ENCODE results near the gene NOP53. TPM values are rescaled to one million over a fixed set of nuclear protein-coding genes. Genes with fewer than 3 reads are reported as not detected.
A peak's percentile ranks its signal among the peaks of the same experiment; 100 is the strongest.

The NOP53 gene
- total and polyA plus RNA-seq, 2 donors (not counting 3 experiments of a cell fraction or from before 2014, with no cell fraction given), result 119 to 150 TPM

GRCh38 chr19:47697863-47698609 lies 47.3 kb upstream of the NOP53 start:
- intact Hi-C loops (cut with micrococcal nuclease), result loop anchor here (1.0 kb wide), 4 partner anchors 90 to 262 kb away; partner anchors contain the start of gene NAPA
- H2AFZ ChIP-seq (ENCODE audit: low read depth, low read length), result no peak overlapping the region
- no peaks in the 10 kb centered on the region for H3K9me3 ChIP-seq (replicated peaks; ENCODE audit: control insufficient read depth, insufficient read depth, low read length)
- H3K9me1 ChIP-seq (replicated peaks; ENCODE audit: control insufficient read depth, extremely low read depth, insufficient read depth, low read length), result no peaks in the 10 kb centered on the region
- H3K9ac ChIP-seq (replicated peaks; ENCODE audit: extremely low read depth, insufficient read depth, low read length), result no peak overlapping the region
- no peaks in the 10 kb centered on the region for H4K20me1 ChIP-seq (replicated peaks; ENCODE audit: control insufficient read depth, extremely low read depth, insufficient read depth, low read length)
- no peak overlapping the region for H3K4me2 ChIP-seq (ENCODE audit: insufficient read depth, low read length)
- H3K27ac ChIP-seq (ENCODE audit: insufficient read depth, low read depth, low read length), result no peak overlapping the region
- CTCF ChIA-PET, result interaction anchor here (0.7 to 5.5 kb wide), 17 partner anchors 9 to 270 kb away, joined by 3 to 122 read pairs (median 4); partner anchors contain the start of genes EHD2 and KPTN
- POLR2A ChIA-PET, result no interaction called here
- DNase-seq (ENCODE audit: low read depth, low spot score) (peak; percentile 79), FAIRE-seq (peak; percentile 96)
- H3K4me1 ChIP-seq (ENCODE audit: control insufficient read depth, extremely low read depth, insufficient read depth, low read length), result no peaks in the 10 kb centered on the region
- dilution Hi-C loops (cut with MboI; ENCODE audit: extremely low pct_ligation_motif_present, low sequenced_read_pairs), result no loop called here
- no peaks in the 10 kb centered on the region for H3K79me2 ChIP-seq (ENCODE audit: control insufficient read depth, insufficient read depth, low read length)
- BruUV-seq (replicated peaks), result no TSS peak
- no peaks in the 10 kb centered on the region for H3K27me3 ChIP-seq (ENCODE audit: control insufficient read depth in 2 of 2, insufficient read depth in 2 of 2, low read length in 2 of 2)
- peaks cover 6 to 31% of the 10 kb centered on the region in 2 experiments for H3K36me3 ChIP-seq (ENCODE audit: control insufficient read depth in 2 of 2, extremely low read depth in 1 of 2, insufficient read depth in 2 of 2, low read length in 2 of 2)
- peak; percentile 97 to 99 for TF ChIP-seq CTCF (IDR thresholded peaks at IDR 0.05; ENCODE audit: extremely low read depth in 1 of 2, insufficient read depth in 1 of 2, low read depth in 1 of 2, low read length in 2 of 2)
- TF ChIP-seq JUN (IDR thresholded peaks at IDR 0.05; ENCODE audit: borderline replicate concordance, insufficient read depth, insufficient read length, low read depth), result no peak
- H3K4me3 ChIP-seq (replicated peaks in 1 of 3; ENCODE audit: insufficient read depth in 1 of 3, low read depth in 1 of 3, low read length in 3 of 3), result no peak overlapping the region

Measured in endothelial cell of umbilical vein (primary cell).